Uterus (tissue), 4 donors: ENCODE results near the gene SIN3A. TPM values are rescaled to one million over a fixed set of nuclear protein-coding genes. Genes with fewer than 3 reads are reported as not detected.

Source experiments
- DNase-seq, 2 donors: peaks; one replicate each; pipeline ENCODE4 v3.0.0-alpha.2; 2019 to 2020
- H3K27ac ChIP-seq, 2 donors: fragments of 200-600 bp; sonication (generic); 1 replicate in 1 of 2; 2 replicates in 1 of 2; pipeline ENCODE4 v1.5.1; 2016 to 2018
- H3K27me3 ChIP-seq, 2 donors: fragments of 200-600 bp; sonication (generic); one replicate each; pipeline ENCODE4 v1.5.1; 2018 to 2019; ENCODE audit warnings: control low read depth in 1 of 2
- H3K36me3 ChIP-seq, 2 donors: fragments of 200-600 bp; sonication (generic); one replicate each; pipeline ENCODE4 v1.5.1; 2019; ENCODE audit warnings: control low read depth in 1 of 2
- H3K4me1 ChIP-seq, 2 donors: fragments of 200-600 bp; sonication (generic); one replicate each; pipeline ENCODE4 v1.5.1; 2018 to 2019; ENCODE audit warnings: control low read depth in 1 of 2
- H3K4me3 ChIP-seq, 2 donors: fragments of 200-600 bp; sonication (generic); 1 replicate in 1 of 2; 2 replicates in 1 of 2; pipeline ENCODE4 v1.5.1; 2018 to 2019; ENCODE audit warnings: mild to moderate bottlenecking in 1 of 2
- H3K9me3 ChIP-seq, 2 donors: fragments of 200-600 bp; sonication (generic); one replicate each; pipeline ENCODE4 v1.5.1; 2019; ENCODE audit warnings: control low read depth in 1 of 2
- CTCF ChIP-seq, 4 experiments: fragments of 200-600 bp in 2 of 4; fragments of 450-650 bp in 2 of 4; sonication (generic) in 2 of 4; IDR thresholded peaks; one replicate each; pipeline ENCODE4 v1.5.1; 2016 to 2019; ENCODE audit warnings: antibody characterized with exemption in 4 of 4, mild to moderate bottlenecking in 2 of 4, moderate library complexity in 1 of 4
- POLR2A ChIP-seq, 2 donors: fragments of 450-650 bp; IDR thresholded peaks; one replicate each; pipeline ENCODE4 v1.6.1; 2016; ENCODE audit warnings: antibody characterized with exemption in 2 of 2, mild to moderate bottlenecking in 1 of 2, moderate library complexity in 1 of 2
- intact Hi-C: fragments of 100-400 bp; cut with DNase I; formaldehyde crosslinking; loops from one replicate; pipeline ENCODE4 v1.15.1; 2023; ENCODE audit warnings: low total_unique reads
- total RNA-seq, 4 donors: library from RNA; depleted of rRNA in 3 of 4; stranded (reverse); fragments of >200 nt in 3 of 4; gene quantifications; one replicate each; pipeline versions ENCODE4 v1.1.0 to v1.2.4, GENCODE V29; 2014 to 2023
- donor health status: DM: yes; HTN: yes; CAD: no.

SIN3A gene
- total RNA-seq, 4 donors from 2014 or later, result 20.3 to 116 (median 55.2) TPM

DNA sequence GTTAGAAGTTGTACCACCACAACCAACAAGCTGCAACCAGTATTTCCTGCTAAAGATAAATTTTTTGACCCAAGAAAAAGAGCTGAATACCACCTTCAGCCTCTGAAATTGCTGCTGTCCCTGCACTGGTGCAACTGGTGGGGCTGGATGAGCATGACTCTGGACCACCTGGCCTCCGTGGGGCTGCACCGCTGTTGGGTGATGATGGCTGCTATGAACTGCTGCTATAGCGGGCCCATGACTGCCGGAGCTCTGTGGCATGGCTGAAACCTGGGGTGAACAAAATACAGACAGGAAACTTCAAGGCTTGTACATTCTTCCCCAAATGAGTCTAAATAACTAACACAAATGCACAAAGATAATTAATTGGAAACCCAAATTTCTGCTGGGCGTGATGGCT is 28.9 kb downstream of the SIN3A start:
- H3K4me1 ChIP-seq, result no peaks in the 10 kb centered on the region
- TF ChIP-seq POLR2A (IDR thresholded peaks at IDR 0.05) (no peak), CTCF (IDR thresholded peaks at IDR 0.05) (no peak)
- intact Hi-C loops, result no loop called here
- no peaks in the 10 kb centered on the region for H3K36me3 ChIP-seq
- H3K27ac ChIP-seq, result no peak overlapping the region
- no peak overlapping the region for H3K4me3 ChIP-seq
- H3K27me3 ChIP-seq, result no peaks in the 10 kb centered on the region
- no peak for DNase-seq
- H3K9me3 ChIP-seq, result no peaks in the 10 kb centered on the region

- intact Hi-C loops, result no loop called here
- H3K27ac ChIP-seq, result no peak overlapping the region
- no peak overlapping the region for H3K4me3 ChIP-seq
- no peaks in the 10 kb centered on the region for H3K27me3 ChIP-seq
- TF ChIP-seq CTCF (IDR thresholded peaks at IDR 0.05) (no peak), POLR2A (IDR thresholded peaks at IDR 0.05) (no peak)
- no peak for DNase-seq
- H3K4me1 ChIP-seq, result no peaks in the 10 kb centered on the region
- H3K36me3 ChIP-seq, result no peaks in the 10 kb centered on the region
- H3K9me3 ChIP-seq, result no peaks in the 10 kb centered on the region
Measured at GRCh38 chr15:75420698-75421097, 30.8 kb downstream of the SIN3A start.

DNA sequence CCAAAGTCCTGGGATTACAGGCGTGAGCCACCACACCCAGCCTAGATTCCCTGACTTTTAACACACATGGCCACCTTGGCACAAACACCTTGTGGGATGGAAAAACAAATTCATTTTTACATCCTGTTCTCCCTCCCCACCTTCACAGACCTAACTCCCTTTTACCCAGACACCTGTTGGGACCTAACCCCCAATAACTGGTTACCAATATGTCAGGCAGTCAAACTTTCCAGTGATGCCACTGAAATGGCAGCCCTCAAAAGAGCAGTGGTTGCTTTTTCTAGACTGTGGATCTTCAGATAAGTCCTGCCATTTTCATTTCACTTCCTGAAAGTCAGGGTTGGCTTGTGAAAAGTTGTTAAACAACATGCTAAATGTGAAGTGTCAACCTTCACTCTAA is 34.9 kb downstream of the SIN3A start:
- TF ChIP-seq POLR2A (IDR thresholded peaks at IDR 0.05) (no peak), CTCF (IDR thresholded peaks at IDR 0.05) (no peak)
- H3K36me3 ChIP-seq, result no peaks in the 10 kb centered on the region
- H3K9me3 ChIP-seq, result no peaks in the 10 kb centered on the region
- H3K27me3 ChIP-seq, result no peaks in the 10 kb centered on the region
- H3K4me1 ChIP-seq, result no peaks in the 10 kb centered on the region
- no peak for DNase-seq
- intact Hi-C loops, result no loop called here
- no peak overlapping the region for H3K4me3 ChIP-seq
- H3K27ac ChIP-seq, result no peak overlapping the region

GRCh38 chr15:75410196-75410595 is 41.3 kb downstream of the SIN3A start:
- Histone ChIP-seq H3K9me3 (no peaks in the 10 kb centered on the region), H3K27me3 (no peaks in the 10 kb centered on the region), H3K4me1 (no peaks in the 10 kb centered on the region), H3K36me3 (no peaks in the 10 kb centered on the region), H3K4me3 (no peak overlapping the region), H3K27ac (no peak overlapping the region)
- DNase-seq, result no peak
- no peak for TF ChIP-seq CTCF (IDR thresholded peaks at IDR 0.05)
- TF ChIP-seq POLR2A (IDR thresholded peaks at IDR 0.05), result no peak
- intact Hi-C loops, result no loop called here

- Histone ChIP-seq H3K4me1 (no peaks in the 10 kb centered on the region), H3K4me3 (no peak overlapping the region), H3K9me3 (no peaks in the 10 kb centered on the region), H3K27ac (no peak overlapping the region), H3K36me3 (no peaks in the 10 kb centered on the region), H3K27me3 (no peaks in the 10 kb centered on the region)
- DNase-seq, result no peak
- TF ChIP-seq CTCF (IDR thresholded peaks at IDR 0.05), result no peak
- no peak for TF ChIP-seq POLR2A (IDR thresholded peaks at IDR 0.05)
- intact Hi-C loops, result no loop called here
Measured at GRCh38 chr15:75407083-75407482, 44.4 kb downstream of the SIN3A start.
